Measurements from ENCODE around the gene RXFP2.

The RXFP2 gene

DNA sequence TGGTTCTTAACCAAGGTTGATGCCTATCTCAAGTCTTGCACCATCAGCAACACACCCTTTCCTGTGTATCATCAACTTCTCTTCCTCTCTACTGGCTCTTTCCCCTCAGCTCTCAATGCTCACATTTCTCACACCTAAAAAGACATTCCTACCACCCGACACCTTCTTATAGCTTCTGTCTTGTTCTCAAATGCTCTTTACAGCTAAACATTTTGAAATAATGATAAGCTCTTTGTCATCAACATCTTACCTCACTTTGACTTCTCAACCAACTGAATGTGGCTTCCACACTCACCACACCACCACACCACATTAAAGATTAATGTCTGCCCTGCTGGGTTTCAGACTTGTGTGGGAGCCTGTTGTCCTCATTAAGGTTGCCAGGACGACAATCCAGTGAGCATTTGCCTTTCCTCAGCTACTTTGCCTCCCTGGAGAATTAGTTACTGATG, 67.8 kb downstream of the RXFP2 start:
- TF ChIP-seq ZNF384 (IDR thresholded peaks at IDR 0.05) (no peak), ELF4 (IDR thresholded peaks at IDR 0.05) (no peak), NFRKB (IDR thresholded peaks at IDR 0.05) (no peak), ARNT (IDR thresholded peaks at IDR 0.05) (no peak), LEF1 (IDR thresholded peaks at IDR 0.05; ENCODE audit: borderline replicate concordance) (no peak), SP1 (IDR thresholded peaks at IDR 0.05) (no peak), SUZ12 (IDR thresholded peaks at IDR 0.05) (no peak), BHLHE40 (IDR thresholded peaks at IDR 0.05; ENCODE audit: borderline replicate concordance) (no peak), CTBP1 (IDR thresholded peaks at IDR 0.05; ENCODE audit: borderline replicate concordance) (no peak), FOXK2 (IDR thresholded peaks at IDR 0.05) (no peak)
- TF ChIP-seq, protein P1, sequence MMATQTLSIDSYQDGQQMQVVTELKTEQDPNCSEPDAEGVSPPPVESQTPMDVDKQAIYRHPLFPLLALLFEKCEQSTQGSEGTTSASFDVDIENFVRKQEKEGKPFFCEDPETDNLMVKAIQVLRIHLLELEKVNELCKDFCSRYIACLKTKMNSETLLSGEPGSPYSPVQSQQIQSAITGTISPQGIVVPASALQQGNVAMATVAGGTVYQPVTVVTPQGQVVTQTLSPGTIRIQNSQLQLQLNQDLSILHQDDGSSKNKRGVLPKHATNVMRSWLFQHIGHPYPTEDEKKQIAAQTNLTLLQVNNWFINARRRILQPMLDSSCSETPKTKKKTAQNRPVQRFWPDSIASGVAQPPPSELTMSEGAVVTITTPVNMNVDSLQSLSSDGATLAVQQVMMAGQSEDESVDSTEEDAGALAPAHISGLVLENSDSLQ (IDR thresholded peaks at IDR 0.05), result no peak
- ChIA-PET POLR2A (no interaction called here), CTCF (no interaction called here)
- DNase-seq (ENCODE audit: extremely low spot score), result no peak

DNA sequence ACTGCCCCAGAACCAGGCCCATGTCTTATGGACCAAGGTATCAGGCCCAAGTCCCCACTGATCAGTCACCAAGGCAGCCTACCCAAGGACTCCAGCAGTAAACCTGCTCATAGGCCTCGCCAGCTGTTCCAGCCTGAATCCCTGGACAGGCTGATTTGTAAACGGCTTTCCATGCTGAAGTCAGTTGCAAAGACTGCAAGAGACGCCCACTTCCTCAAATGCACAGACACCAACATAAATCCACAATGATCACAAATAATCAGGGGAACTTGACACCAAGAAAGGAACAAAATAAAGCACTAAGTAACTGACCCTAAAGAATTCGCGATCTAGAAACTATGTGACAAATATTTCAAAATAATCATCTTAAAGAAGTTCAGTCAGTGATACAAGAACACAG, 75.2 kb downstream of the RXFP2 start:
- no peak for DNase-seq (ENCODE audit: extremely low spot score)
- TF ChIP-seq HDGF (IDR thresholded peaks at IDR 0.05; ENCODE audit: borderline replicate concordance) (no peak), ELF4 (IDR thresholded peaks at IDR 0.05) (no peak), TARDBP (IDR thresholded peaks at IDR 0.05) (no peak), CTBP1 (IDR thresholded peaks at IDR 0.05; ENCODE audit: borderline replicate concordance) (no peak), ZNF384 (IDR thresholded peaks at IDR 0.05) (no peak), BHLHE40 (IDR thresholded peaks at IDR 0.05; ENCODE audit: borderline replicate concordance) (no peak), SP1 (IDR thresholded peaks at IDR 0.05) (no peak), FOXA1 (IDR thresholded peaks at IDR 0.05) (no peak), L3MBTL2 (conservative IDR thresholded peaks at IDR 0.05) (no peak), NFRKB (IDR thresholded peaks at IDR 0.05) (no peak), SUZ12 (IDR thresholded peaks at IDR 0.05) (no peak), LEF1 (IDR thresholded peaks at IDR 0.05; ENCODE audit: borderline replicate concordance) (no peak), ARNT (IDR thresholded peaks at IDR 0.05) (no peak), FOXK2 (IDR thresholded peaks at IDR 0.05) (no peak), FOXM1 (IDR thresholded peaks at IDR 0.05; ENCODE audit: borderline replicate concordance) (no peak)
- TF ChIP-seq, protein P1 (IDR thresholded peaks at IDR 0.05), result no peak
- ChIA-PET CTCF (no interaction called here), POLR2A (no interaction called here)

- POLR2A ChIA-PET, result no interaction called here
- TF ChIP-seq LEF1 (IDR thresholded peaks at IDR 0.05; ENCODE audit: borderline replicate concordance) (no peak), TARDBP (IDR thresholded peaks at IDR 0.05) (no peak), CTBP1 (IDR thresholded peaks at IDR 0.05; ENCODE audit: borderline replicate concordance) (no peak), HDGF (IDR thresholded peaks at IDR 0.05; ENCODE audit: borderline replicate concordance) (no peak), L3MBTL2 (conservative IDR thresholded peaks at IDR 0.05) (no peak), NFRKB (IDR thresholded peaks at IDR 0.05) (no peak), ELF4 (IDR thresholded peaks at IDR 0.05) (no peak), ARNT (IDR thresholded peaks at IDR 0.05) (no peak)
- no peak for DNase-seq (ENCODE audit: extremely low spot score)
- CTCF ChIA-PET, result no interaction called here
These were observed 76.2 kb downstream of the RXFP2 start for GRCh38 chr13:31815361-31816144.

- ChIA-PET POLR2A (no interaction called here), CTCF (no interaction called here)
- no peak for TF ChIP-seq FOXA1 (IDR thresholded peaks at IDR 0.05)
- TF ChIP-seq FOXK2 (IDR thresholded peaks at IDR 0.05), result no peak
- TF ChIP-seq SUZ12 (IDR thresholded peaks at IDR 0.05), result no peak
- TF ChIP-seq LEF1 (IDR thresholded peaks at IDR 0.05; ENCODE audit: borderline replicate concordance), result no peak
- TF ChIP-seq NFRKB (IDR thresholded peaks at IDR 0.05), result no peak
- TF ChIP-seq TARDBP (IDR thresholded peaks at IDR 0.05), result no peak
- TF ChIP-seq BHLHE40 (IDR thresholded peaks at IDR 0.05; ENCODE audit: borderline replicate concordance), result no peak
- no peak for TF ChIP-seq ELF4 (IDR thresholded peaks at IDR 0.05)
- no peak for TF ChIP-seq FOXM1 (IDR thresholded peaks at IDR 0.05; ENCODE audit: borderline replicate concordance)
- no peak for DNase-seq (ENCODE audit: extremely low spot score)
These were observed 78.9 kb downstream of the RXFP2 start for GRCh38 chr13:31818236-31818635.

DNA sequence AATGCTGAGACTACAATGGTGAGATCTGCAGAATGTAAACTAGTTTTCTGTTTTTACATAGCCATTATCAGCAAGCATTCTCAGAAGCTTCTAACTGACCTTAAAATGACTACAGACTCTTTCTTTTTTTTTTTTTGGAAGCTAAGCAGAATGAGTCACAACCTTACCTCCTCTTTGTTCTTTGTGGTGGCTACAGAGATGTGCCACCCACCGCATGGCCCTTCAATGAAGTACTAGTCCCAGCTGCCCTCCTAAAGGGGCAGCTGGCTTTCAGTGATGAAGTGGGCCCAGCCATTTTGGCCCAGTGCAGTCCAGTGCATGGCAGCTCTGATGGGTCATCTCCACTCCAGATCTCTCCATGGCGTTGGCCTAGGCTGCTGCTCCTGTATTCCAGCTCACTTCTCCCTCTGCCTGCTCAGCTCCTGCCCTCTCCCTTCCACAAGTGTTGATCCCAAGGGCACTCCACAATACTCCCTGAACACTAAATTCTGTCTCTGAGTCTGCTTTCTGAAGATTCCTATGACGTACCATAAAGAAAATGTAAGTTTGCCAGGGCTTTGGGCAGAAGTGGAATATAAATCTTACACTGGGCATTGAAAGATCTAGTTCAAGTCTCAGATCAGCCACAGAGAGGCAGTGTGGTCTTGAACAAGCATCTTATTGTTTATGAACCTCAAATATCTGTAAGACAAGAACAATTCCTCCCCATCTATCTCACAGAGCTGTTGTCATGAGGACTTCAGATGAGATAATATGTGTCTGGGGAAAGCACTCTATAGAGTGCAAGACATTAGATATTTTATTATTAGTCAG, 85.6 kb downstream of the RXFP2 start:
- POLR2A ChIA-PET, result no interaction called here
- CTCF ChIA-PET, result no interaction called here

More for the DNA sequence above, 85.6 kb downstream of the RXFP2 start:
- DNase-seq (ENCODE audit: extremely low spot score), result no peak
- TF ChIP-seq LEF1 (IDR thresholded peaks at IDR 0.05; ENCODE audit: borderline replicate concordance), result no peak
- TF ChIP-seq ELF4 (IDR thresholded peaks at IDR 0.05), result no peak
- TF ChIP-seq FOXA1 (IDR thresholded peaks at IDR 0.05), result no peak
- no peak for TF ChIP-seq HDGF (IDR thresholded peaks at IDR 0.05; ENCODE audit: borderline replicate concordance)
- TF ChIP-seq CTBP1 (IDR thresholded peaks at IDR 0.05; ENCODE audit: borderline replicate concordance), result no peak
- no peak for TF ChIP-seq FOXK2 (IDR thresholded peaks at IDR 0.05)
- no peak for TF ChIP-seq TARDBP (IDR thresholded peaks at IDR 0.05)
- no peak for TF ChIP-seq ARNT (IDR thresholded peaks at IDR 0.05)
- no peak for TF ChIP-seq BHLHE40 (IDR thresholded peaks at IDR 0.05; ENCODE audit: borderline replicate concordance)
- TF ChIP-seq SP1 (IDR thresholded peaks at IDR 0.05), result no peak
- no peak for TF ChIP-seq SUZ12 (IDR thresholded peaks at IDR 0.05)
- no peak for TF ChIP-seq L3MBTL2 (conservative IDR thresholded peaks at IDR 0.05)
- TF ChIP-seq, protein P1 (IDR thresholded peaks at IDR 0.05), result no peak

Data from HEK293T (cell line).